ENCODE measurements around the gene FLNA. TPM values are rescaled to one million over a fixed set of nuclear protein-coding genes. Genes with fewer than 3 reads are reported as not detected.
"Not testable (repeated sequence)": the region's sequence is repeated elsewhere in the genome, so short reads cannot be mapped to it uniquely, and the experiment has no call there.

Gene FLNA
- total RNA-seq, 1 experiment from 2014 or later = 801 TPM

DNA sequence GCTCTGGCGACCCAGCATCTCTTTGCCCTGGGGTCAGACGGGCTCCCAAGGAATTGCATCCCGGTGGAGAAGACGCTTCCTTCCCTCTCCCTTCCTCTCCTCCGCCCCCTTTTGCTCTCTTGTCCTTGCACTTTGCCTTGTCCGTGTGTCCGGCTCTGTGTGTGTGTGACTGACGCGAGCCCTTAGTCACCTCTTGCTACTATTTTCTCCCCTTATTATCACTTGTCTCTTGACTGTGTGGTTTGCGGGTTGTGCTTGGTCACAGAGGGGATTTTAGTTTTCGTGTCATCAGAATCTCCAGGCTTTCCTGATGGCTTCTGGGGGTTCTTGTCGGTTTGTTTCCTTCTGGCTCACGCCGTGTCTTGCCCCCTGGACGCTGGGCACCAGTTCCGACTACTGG lies 31.4 kb downstream of the FLNA start:
- not testable (repeated sequence) for DNase-seq (ENCODE audit: low read depth)

DNA sequence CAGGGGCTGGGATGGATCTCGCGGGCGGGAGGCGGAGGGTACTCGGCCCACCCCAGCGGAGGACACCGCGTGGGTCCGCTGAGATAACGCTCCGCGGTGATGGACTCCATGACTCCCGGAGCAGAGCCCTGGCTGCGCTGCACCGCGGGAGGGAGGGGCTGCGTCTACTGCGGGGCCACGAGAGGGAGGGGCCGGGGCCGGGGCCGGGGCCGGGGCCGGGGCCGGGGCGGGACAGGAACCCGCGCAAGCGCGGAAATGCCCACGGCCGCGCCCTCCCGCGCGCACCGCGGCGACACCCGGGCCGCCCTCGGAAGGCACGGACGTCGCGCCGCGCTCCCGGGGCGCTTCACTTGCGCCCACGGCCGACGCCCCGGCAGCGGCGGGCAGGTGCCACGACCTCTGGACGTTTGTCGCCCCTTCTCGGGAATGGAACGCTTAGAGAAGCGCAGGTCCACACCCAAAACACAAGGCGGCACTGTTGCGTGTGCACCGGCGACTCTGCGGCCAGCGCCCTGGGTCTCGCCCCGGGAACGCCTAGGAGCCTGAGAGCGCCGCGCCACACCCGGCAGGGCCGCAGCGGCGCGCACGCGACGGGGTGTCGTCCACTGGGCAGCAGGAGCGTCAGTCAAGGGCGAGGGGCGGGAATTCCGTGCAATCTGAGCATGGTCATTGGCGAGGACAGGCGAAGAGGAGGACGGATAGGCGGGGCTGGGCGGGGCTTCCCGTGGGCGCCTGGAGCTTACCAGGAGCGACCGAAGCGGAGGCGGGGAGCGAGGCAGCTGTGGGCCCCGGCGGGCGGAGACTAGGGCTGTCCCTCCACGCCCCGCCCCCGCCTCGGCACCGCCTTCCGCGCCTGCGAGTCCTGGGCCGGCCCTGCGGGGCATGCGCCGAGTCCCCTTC lies 32.8 kb downstream of the FLNA start:
- DNase-seq (ENCODE audit: low read depth) = not testable (repeated sequence)

DNA sequence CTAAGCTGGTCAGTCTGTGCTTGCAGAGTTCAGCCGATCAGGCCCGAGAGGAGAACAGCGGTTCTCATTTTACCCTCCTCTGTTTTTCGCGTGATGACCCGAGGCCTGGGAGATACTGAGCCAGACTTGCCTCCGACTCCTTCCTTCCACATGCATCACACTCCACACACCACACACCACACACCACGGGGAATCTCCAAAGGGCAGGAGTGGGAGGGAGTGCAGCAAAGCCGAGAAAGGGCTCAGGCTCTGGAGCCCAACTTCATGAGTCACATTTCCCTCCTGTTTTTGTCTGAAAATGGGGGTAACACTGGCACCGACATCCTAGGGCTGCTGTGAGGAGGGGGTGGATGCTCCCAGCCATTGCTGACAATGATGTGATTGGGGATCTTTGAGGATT lies 39.9 kb downstream of the FLNA start:
- DNase-seq (ENCODE audit: low read depth) = no peak

DNA sequence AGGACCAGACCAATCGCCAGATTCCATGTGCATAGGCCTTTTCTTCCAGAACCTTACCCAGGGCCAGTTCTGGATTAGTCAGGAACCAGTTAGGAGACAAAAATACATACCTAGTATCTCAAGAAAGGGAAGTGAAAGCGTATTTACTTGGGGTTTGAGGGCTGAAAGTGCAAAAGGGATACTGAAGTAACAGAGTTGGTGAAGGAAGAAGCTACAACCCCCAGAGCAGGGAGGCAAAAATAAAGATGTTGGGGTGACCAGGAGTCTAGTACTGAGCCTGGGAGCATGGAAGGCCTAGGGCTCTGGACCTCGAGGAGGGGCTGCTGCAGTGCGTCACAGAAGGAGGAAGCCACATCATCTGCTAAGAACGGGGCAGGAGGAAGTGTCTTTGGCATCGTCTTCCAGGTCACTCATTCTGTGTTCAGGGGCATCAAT lies 40.6 kb downstream of the FLNA start:
- DNase-seq (ENCODE audit: low read depth) = no peak

DNA sequence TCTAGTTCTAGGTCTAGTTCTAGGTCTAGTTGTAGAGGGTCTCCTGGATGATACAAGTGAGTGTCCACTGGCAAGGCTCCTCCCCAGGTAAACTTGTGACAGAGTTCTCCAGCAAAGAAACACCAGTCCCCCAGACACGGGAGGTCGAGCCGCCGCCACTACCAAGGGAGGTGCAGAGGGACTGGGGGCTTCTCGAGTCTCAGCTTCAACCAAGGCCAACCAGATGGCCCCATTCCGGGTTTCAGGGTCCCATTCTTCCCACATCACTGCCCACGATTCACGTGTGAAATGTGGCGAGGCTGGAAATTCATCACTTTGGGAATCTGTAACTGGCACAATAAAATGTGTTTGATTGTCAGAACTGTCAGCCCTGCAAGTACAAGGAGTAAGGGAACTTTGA lies 41.3 kb downstream of the FLNA start:
- no peak for DNase-seq (ENCODE audit: low read depth)

DNA sequence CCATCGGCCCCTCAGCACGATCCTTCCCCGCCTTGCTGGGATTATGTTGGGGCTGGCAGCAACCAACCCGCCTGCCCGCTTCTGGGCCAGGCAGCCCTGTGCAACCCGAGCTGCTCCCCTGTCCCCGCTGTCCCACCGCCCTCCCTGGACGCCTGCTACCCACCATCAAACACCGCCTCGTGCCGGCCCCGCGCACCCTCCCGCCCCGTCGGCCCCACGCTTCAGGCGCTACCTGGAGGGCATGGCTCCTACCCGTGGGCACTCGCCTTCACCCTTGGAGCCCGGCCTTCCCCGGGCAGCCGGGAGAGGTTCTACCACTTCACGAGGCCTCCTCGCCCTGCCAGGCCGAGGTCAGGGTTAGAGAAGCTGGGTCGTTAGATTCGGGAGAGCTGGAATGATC lies 41.9 kb downstream of the FLNA start:
- DNase-seq (ENCODE audit: low read depth) = no peak

DNA sequence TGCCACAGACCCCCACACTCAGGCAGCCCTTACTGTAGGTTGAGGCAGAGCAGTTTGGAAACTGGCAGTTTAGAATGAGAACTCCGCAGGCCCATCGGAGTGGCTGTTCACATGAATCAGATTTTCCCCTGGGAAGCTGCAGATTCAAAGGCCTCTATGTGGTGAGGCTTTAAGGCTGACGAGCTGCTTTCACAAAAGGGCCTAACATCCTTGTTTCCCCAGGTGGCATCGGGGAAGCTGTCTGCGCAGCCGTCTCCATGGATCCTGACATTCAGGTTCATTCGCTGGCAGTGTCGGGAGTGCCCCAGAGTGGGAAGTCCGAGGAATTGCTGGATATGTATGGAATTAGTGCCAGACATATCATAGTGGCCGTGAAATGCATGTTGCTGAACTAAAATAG lies 45.1 kb downstream of the FLNA start:
- DNase-seq (ENCODE audit: low read depth) = no peak

DNA sequence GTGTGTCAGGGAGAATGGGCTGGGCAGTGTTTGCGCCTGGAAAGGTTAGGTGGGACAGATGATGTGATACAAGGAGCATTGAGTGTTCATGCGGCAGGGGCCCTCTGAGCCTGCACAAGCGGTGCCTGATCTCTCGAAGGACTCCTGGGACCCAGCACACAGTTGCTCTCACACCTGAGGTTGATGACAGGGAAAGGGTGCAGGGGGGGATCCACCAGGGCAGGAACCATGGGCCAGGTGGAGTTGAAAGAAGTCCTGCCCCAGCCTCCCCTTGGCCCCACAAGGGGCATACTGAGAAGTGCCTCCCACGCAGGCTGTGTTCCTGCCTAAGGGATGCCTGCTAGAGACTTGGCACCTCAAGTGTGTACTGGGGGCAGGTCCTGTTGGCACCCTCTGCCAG lies 45.8 kb downstream of the FLNA start:
- DNase-seq (ENCODE audit: low read depth) = no peak

DNA sequence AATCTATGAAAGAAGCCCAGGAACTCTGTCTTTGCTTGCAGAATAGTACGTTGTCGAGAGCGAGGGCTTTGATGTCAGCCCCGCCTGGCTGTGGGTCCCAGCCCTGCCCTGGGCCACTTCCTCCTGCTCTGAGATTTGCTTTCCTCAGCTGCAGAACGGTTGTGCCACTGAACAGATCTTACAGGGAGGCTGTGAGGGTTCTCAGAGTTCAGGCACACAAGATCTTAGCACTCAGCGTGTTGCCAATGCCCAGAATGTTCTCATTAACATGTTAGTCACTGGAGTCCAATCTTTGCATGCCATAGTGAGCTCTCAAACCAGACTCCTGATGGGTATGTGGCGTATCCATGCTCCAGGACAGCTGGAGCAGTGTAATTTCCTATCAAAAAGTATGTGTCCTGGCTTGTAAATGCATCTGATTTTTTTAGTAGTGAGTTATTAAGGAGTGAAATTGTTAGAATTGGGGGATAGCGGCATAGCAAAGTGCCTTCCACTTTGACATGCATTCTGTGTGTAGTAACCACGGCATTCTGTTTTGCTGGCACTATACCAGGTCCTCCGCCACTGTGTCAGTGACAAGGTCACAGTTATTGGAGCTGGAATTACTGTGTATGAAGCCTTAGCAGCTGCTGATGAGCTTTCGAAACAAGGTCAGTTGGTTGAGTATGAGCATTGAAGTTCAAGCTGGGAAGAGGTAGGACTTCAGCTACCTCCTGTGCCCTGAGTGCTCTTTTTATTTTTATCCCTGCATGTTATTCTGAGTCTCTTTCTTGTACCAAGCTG lies 47.2 kb downstream of the FLNA start:
- DNase-seq (ENCODE audit: low read depth) = peak; percentile 7

DNA sequence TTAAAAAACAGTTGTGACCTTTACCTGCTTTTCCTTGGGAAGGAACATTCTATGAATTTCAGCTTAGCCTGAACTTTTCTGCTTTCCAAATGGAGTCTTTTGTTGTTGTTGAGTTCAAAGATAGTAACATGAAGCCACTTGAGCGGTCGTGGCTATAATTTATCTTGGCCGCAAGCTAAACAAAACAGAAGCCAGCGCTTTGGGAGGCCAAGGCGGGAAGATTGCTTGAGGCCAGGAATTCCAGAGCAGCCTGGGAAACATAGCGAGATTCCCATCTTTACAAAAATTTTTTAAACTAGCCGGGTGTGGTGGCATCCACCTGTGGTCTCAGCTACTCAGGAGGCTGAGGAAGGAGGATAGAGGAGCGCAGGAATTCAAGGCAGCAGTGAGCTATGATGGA lies 48.9 kb downstream of the FLNA start:
- peak; percentile 54 for DNase-seq (ENCODE audit: low read depth)

DNA sequence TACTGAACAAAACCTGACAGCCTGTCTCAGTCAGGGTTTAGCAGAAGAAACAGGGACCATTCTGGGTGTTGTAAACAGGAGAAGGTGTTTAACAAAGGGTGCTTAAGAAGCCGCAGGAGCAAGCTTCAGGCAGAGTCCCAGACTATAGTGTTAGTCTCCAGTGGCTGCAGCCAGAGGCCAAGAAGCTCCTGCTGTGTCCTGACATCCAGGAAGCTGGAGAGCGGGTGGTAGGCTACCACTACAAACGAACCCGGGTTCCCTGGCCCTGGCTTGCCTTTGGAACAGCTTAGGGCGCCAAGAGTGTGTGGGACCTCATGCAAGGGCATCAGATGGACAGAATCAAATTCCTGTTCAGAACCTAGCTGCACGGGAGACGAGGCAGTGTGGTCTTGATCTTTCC lies 50.9 kb downstream of the FLNA start:
- DNase-seq (ENCODE audit: low read depth) = no peak

DNA sequence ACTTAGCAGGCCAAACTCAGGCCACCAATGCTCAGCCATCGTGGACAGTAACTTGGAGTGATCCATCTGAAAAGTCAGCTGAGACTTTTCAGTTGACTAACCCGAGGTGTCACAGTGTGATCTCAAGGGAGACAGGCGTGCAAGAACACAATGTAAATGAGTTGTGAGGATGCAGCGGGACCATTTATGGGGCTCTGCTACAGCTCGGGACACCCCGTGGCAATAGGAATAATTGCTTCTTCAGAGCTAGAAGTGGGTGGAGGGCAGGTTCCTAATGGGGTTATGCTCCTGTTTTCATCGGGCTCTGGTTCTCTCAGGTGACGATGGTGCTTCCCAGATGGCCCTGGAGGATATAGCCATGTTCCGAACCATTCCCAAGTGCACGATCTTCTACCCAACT lies 51.5 kb downstream of the FLNA start:
- no peak for DNase-seq (ENCODE audit: low read depth)

DNA sequence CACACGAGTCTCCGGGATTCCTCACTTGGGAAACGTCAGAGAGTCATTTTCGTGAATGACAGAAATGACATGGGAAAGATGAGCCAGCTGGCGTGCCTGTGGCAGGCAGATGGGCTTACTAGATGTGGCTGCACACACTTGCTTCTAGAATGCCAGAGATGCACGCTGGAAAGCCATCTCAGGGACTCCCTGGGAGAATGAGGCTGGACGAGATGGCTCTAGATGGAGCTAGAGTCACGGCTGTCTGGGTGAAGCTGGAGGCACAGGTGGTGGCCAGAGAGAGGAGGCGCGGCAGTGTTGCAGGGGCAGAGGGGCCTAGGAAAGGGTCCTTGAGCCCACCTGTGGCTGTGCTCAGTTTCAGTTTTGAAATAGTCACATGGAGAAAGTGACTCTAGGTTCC lies 52.8 kb downstream of the FLNA start:
- DNase-seq (ENCODE audit: low read depth) = no peak

DNA sequence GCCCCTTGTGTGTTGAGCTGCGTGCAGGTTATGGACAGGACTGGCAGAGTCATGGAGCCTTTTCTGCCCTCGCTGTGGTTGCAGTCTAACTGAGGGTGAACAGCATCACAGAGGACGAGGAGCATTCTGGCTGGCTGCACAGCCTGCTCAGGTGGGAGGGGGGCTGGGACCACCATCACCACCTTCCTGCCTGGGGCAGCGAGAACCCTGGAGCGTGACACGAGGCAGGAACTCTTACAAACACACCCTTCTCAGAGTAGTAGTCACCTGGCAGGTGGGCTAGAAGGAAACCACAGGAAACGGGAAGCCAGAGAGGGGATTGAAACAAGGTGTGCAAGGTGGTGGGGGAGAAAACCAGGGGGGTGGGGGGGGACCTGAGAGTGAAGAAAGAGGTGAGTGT lies 53.3 kb downstream of the FLNA start:
- no peak for DNase-seq (ENCODE audit: low read depth)

DNA sequence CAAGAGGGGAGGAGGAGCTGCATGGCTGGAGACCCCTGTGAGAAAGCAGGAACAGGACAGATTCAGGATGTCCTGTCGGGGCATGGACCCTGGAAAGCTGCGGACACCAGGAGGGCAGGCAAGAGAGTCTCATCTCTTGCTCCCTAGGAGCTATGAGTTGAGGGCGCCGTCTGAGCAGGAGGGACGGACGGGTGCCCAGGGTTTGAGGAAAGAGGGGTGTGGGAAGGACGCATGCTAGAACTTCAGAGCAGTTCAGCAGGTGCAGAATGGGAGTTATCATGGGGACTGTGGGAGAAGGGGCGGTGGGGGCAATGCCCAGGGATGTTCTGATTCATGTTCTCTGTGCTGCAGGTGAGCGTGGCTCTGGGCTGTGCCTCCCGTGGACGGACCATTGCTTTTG lies 54.0 kb downstream of the FLNA start:
- no peak for DNase-seq (ENCODE audit: low read depth)

DNA sequence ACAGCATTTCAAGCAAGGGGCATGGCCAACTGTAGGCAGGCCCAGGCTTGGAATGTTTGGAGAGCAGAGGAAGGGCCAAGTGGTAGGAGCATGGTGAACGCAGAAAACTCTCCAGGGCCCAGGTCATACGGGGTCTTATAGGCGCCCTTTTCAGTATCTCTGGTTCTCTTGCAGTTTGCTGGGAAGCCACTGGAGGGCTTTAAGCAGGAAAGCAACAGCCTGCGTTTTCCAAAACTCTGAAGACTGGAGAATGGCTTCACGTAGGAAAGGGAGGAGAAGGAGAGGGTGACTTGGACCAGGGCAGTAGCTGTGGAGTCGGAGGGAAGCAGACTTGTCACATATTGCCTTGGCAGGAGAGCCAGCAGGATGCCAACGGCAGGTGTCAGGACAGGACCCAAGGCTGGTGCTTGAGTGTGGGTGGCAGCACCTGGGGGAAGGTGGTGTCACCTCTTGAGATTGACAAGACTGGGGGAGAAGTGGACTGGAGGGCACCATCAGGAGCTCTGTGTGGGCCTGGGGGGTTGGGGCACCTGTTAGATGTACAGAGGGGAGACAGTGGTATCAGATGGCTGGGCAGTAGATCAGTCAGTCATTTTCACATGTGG lies 56.9 kb downstream of the FLNA start:
- no peak for DNase-seq (ENCODE audit: low read depth)

DNA sequence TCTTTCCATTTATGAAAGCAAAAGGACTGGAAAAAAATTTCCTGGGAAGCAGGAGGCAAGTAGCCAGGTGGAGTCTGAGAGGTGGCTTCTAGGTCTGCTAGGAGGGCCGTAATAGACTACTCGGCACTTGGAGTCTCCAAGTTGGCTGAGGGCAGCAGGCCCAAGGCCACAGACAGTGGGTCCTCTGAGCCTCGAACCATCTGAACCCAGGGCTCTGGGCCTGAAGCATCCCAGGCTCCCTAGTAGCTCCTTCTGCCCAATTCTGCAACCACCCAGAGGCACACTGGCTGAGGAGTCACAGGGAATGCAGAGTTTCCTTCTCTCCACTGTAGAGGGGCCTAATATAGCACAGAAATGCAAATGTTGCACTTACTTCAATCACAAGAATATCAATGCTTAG lies 59.0 kb downstream of the FLNA start:
- DNase-seq (ENCODE audit: low read depth) = no peak

DNA sequence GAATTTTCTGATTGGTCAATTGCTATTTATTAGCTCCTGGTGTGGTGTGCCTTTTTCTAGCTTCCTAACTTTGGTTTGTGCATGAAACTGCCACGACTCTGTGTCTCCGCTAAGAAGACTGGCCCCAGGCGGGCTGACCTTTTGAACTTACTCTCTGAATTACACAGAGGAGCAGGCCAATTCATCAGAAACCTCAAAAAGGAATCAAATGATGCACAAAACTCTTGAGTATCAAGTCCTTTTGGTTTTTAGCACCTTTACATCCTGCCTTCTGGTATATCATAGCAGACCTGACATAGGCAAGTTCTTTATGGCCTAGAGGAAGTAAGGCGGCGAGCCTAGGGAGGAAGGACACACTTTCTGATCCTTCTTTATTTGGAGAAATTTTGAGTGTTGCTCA lies 61.3 kb downstream of the FLNA start:
- no peak for DNase-seq (ENCODE audit: low read depth)

DNA sequence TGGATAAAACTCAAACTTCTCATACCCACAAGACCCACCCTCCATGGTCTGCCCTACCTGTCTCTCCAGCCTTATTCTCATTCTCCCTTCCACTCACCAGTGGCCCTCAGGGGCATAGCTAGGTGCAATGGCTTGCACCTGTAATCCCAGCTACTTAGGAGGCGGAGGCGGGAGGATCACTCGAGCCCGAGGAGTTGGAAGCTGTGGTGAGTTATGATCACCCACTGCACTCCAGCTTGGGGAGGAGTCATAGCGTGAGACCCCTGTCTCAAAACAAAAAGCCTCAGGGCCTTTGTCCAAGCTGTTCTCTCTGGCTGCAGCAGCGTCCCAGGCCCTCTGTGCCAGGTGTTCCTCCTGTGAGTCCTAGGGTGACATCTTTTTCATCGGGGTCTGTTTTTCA lies 62.3 kb downstream of the FLNA start:
- DNase-seq (ENCODE audit: low read depth) = no peak

DNA sequence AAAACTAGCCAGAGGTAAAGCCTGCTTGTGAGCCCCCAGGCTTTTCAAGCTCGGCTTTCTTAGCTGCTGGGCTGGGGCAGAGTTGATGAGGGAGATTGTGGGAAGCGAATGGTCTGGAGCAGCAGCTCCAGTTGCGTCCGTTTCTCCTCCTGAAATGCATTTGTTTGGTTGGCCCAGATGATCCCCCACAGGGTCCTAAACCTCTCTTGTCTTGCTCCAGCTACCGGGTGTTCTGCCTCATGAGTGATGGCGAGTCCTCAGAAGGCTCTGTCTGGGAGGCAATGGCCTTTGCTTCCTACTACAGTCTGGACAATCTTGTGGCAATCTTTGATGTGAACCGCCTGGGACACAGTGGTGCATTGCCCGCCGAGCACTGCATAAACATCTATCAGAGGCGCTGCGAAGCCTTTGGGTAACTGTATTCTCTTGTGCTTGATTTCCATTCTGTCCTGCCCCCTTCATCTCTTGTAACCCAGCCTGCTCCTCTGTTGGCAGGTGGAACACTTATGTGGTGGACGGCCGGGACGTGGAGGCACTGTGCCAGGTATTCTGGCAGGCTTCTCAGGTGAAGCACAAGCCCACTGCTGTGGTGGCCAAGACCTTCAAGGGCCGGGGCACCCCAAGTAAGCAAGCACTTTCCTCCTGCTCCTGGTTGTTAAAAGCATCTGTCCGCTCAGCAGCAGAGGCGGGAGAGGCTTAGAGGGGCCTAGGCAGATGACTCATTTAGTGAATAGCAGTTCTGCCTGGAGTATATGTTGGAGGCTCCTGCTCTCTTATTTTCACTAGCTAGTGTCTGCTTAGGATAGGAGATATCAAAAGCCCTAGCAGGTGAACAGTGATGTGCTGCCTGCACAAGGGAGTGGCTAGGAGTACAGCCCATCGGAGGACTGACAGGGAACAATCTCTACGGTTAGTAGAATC lies 63.6 kb downstream of the FLNA start:
- no peak for DNase-seq (ENCODE audit: low read depth)

DNA sequence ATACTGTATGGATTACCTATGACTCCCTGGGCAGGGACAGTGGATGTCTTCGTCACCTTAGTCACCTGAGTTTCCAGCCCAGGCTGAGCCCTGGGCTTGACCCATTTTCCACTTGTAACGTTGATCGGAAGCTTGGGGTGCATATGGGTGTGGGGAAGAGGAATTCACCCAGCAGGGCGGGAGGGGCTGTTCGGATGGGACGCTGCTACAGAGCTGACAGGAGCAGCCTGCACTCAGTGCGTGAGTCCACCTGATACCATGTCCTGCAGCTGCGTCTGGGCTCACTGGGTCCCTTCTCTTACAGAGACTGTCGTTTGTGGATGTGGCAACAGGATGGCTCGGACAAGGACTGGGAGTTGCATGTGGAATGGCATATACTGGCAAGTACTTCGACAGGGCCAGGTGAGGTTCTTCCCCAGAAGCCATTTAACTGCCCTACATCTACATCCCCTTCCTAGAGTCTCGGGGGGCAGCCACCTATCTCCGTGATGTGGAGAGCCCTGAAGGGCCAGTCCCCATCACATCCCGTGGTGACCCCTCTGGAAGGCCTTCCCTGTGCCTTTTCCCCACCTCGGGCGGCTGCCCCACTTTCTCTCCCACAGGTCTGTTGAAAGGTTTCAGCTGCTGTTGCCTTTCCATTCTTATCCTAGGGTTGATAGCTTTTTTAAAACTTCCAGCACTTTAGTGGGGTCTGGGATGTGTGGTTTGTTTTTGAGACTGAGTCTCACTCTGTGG lies 65.2 kb downstream of the FLNA start:
- no peak for DNase-seq (ENCODE audit: low read depth)

Measured in Daoy (cell line).